ENCODE data around the gene RALBP1. TPM values are rescaled to one million over a fixed set of nuclear protein-coding genes. Genes with fewer than 3 reads are reported as not detected.

RALBP1 gene
- total RNA-seq, 1 donor from 2014 or later = 42.2 TPM

- Mint-ChIP-seq H3K27me3 (no peaks in the 10 kb centered on the region), H3K27ac (no peak overlapping the region), H3K4me3 (ENCODE audit: low read depth) (no peak overlapping the region), H3K36me3 (ENCODE audit: insufficient read depth) (peaks cover 21% of the 10 kb centered on the region), H3K4me1 (ENCODE audit: low read depth) (peaks cover 3% of the 10 kb centered on the region), H3K9me3 (ENCODE audit: low read depth) (no peaks in the 10 kb centered on the region)
- no peak for DNase-seq (ENCODE audit: low spot score, unreplicated experiment)
- TF ChIP-seq CTCF (IDR thresholded peaks at IDR 0.05; ENCODE audit: unreplicated experiment) = no peak
Measured at GRCh38 chr18:9535430-9535991, 60.2 kb downstream of the RALBP1 start.

GRCh38 chr18:9536354-9537152 lies 61.2 kb downstream of the RALBP1 start:
- peaks cover 21% of the 10 kb centered on the region for H3K36me3 Mint-ChIP-seq (ENCODE audit: insufficient read depth)
- no peak for TF ChIP-seq CTCF (IDR thresholded peaks at IDR 0.05; ENCODE audit: unreplicated experiment)
- H3K9me3 Mint-ChIP-seq (ENCODE audit: low read depth) = no peaks in the 10 kb centered on the region
- no peak overlapping the region for H3K27ac Mint-ChIP-seq
- H3K27me3 Mint-ChIP-seq = no peaks in the 10 kb centered on the region
- no peak overlapping the region for H3K4me3 Mint-ChIP-seq (ENCODE audit: low read depth)
- DNase-seq (ENCODE audit: low spot score, unreplicated experiment) = no peak
- H3K4me1 Mint-ChIP-seq (ENCODE audit: low read depth) = peaks cover 3% of the 10 kb centered on the region

GRCh38 chr18:9537677-9538076 lies 62.4 kb downstream of the RALBP1 start:
- H3K4me1 Mint-ChIP-seq (ENCODE audit: low read depth) = peaks cover 3% of the 10 kb centered on the region
- H3K4me3 Mint-ChIP-seq (ENCODE audit: low read depth) = no peak overlapping the region
- TF ChIP-seq CTCF (IDR thresholded peaks at IDR 0.05; ENCODE audit: unreplicated experiment) = no peak
- no peaks in the 10 kb centered on the region for H3K27me3 Mint-ChIP-seq
- H3K36me3 Mint-ChIP-seq (ENCODE audit: insufficient read depth) = peaks cover 21% of the 10 kb centered on the region
- DNase-seq (ENCODE audit: low spot score, unreplicated experiment) = no peak
- no peak overlapping the region for H3K27ac Mint-ChIP-seq
- no peaks in the 10 kb centered on the region for H3K9me3 Mint-ChIP-seq (ENCODE audit: low read depth)

GRCh38 chr18:9539283-9539682 lies 64.0 kb downstream of the RALBP1 start:
- Mint-ChIP-seq H3K36me3 (ENCODE audit: insufficient read depth) (peaks cover 19% of the 10 kb centered on the region), H3K27me3 (no peaks in the 10 kb centered on the region), H3K4me3 (ENCODE audit: low read depth) (no peak overlapping the region), H3K27ac (no peak overlapping the region), H3K9me3 (ENCODE audit: low read depth) (no peaks in the 10 kb centered on the region), H3K4me1 (ENCODE audit: low read depth) (peaks cover 3% of the 10 kb centered on the region)
- TF ChIP-seq CTCF (IDR thresholded peaks at IDR 0.05; ENCODE audit: unreplicated experiment) = no peak
- no peak for DNase-seq (ENCODE audit: low spot score, unreplicated experiment)

GRCh38 chr18:9539938-9540337 lies 64.6 kb downstream of the RALBP1 start:
- no peak overlapping the region for H3K27ac Mint-ChIP-seq

More at GRCh38 chr18:9539938-9540337, 64.6 kb downstream of the RALBP1 start:
- Mint-ChIP-seq H3K9me3 (ENCODE audit: low read depth) (no peaks in the 10 kb centered on the region), H3K4me3 (ENCODE audit: low read depth) (no peak overlapping the region), H3K36me3 (ENCODE audit: insufficient read depth) (peaks cover 19% of the 10 kb centered on the region), H3K4me1 (ENCODE audit: low read depth) (peaks cover 3% of the 10 kb centered on the region), H3K27me3 (no peaks in the 10 kb centered on the region)
- TF ChIP-seq CTCF (IDR thresholded peaks at IDR 0.05; ENCODE audit: unreplicated experiment) = no peak
- no peak for DNase-seq (ENCODE audit: low spot score, unreplicated experiment)

Measured in progenitor cell of endocrine pancreas (in vitro differentiated cells).